ENCODE measurements around the gene FSCN2. TPM values are rescaled to one million over a fixed set of nuclear protein-coding genes. Genes with fewer than 3 reads are reported as not detected.

The FSCN2 gene
- total RNA-seq, 2 experiments from 2014 or later, result 1.6 to 6.7 TPM

DNA sequence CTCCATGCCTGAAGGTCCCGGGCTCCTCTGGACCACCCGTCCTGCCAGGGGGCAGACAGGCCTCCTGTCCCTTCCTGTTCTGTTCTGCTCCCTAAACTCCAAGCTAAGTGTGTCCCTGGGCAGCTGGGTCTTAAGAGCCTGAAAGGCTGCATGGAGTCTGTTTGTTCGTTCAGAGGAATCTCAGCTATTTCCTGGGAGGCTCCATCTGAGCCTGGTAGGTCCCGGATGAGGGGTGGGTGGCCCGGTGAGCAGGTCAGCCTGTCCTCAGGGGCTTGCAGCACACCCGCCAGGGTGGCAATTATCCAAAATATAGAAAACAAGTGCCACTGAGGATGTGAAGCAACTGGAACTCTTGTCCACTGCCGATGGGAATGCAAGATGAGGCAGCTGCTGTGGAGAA, 28.1 kb upstream of the FSCN2 start:
- BruUV-seq (replicated peaks), result no TSS peak
- Histone ChIP-seq H4K20me1 (ENCODE audit: insufficient read depth, low read length) (no peaks in the 10 kb centered on the region), H3K79me2 (ENCODE audit: insufficient read depth, low read depth, low read length) (no peaks in the 10 kb centered on the region), H3K4me3 (ENCODE audit: low read depth, low read length, poor library complexity, severe bottlenecking) (no peak overlapping the region), H3K27ac (ENCODE audit: low read depth, low read length, poor library complexity, severe bottlenecking) (no peak overlapping the region), H2AFZ (ENCODE audit: low read length) (no peak overlapping the region), H3K9me3 (ENCODE audit: low read length) (no peaks in the 10 kb centered on the region), H3K4me1 (ENCODE audit: insufficient read depth, low read length, poor library complexity, severe bottlenecking) (peaks cover 3% of the 10 kb centered on the region), H3K36me3 (ENCODE audit: insufficient read depth, low read length) (no peaks in the 10 kb centered on the region), H3K9me2 (ENCODE audit: insufficient read depth, low read length) (no peaks in the 10 kb centered on the region), H3K4me2 (ENCODE audit: low read length) (no peak overlapping the region)
- DNase-seq (ENCODE audit: low spot score), result no peak
- intact Hi-C loops (cut with micrococcal nuclease; ENCODE audit: unreplicated experiment), result no loop called here
- ChIA-PET POLR2A (interaction anchor here (0.6 to 0.7 kb wide), 2 partner anchors 879 to 1815 kb away, joined by 3 to 4 read pairs; no protein-coding TSS in a partner anchor), CTCF (ENCODE audit: unreplicated experiment) (interaction anchor here (0.5 kb wide), 1 partner anchor 222 kb away, joined by 3 read pairs; no protein-coding TSS in a partner anchor)
- TF ChIP-seq, protein P1, sequence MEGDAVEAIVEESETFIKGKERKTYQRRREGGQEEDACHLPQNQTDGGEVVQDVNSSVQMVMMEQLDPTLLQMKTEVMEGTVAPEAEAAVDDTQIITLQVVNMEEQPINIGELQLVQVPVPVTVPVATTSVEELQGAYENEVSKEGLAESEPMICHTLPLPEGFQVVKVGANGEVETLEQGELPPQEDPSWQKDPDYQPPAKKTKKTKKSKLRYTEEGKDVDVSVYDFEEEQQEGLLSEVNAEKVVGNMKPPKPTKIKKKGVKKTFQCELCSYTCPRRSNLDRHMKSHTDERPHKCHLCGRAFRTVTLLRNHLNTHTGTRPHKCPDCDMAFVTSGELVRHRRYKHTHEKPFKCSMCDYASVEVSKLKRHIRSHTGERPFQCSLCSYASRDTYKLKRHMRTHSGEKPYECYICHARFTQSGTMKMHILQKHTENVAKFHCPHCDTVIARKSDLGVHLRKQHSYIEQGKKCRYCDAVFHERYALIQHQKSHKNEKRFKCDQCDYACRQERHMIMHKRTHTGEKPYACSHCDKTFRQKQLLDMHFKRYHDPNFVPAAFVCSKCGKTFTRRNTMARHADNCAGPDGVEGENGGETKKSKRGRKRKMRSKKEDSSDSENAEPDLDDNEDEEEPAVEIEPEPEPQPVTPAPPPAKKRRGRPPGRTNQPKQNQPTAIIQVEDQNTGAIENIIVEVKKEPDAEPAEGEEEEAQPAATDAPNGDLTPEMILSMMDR (conservative IDR thresholded peaks at IDR 0.05; ENCODE audit: low read length), result no peak
- no peak for TF ChIP-seq EZH2phosphoT487 (IDR thresholded peaks at IDR 0.05; ENCODE audit: borderline replicate concordance, low read depth, low read length)

DNA sequence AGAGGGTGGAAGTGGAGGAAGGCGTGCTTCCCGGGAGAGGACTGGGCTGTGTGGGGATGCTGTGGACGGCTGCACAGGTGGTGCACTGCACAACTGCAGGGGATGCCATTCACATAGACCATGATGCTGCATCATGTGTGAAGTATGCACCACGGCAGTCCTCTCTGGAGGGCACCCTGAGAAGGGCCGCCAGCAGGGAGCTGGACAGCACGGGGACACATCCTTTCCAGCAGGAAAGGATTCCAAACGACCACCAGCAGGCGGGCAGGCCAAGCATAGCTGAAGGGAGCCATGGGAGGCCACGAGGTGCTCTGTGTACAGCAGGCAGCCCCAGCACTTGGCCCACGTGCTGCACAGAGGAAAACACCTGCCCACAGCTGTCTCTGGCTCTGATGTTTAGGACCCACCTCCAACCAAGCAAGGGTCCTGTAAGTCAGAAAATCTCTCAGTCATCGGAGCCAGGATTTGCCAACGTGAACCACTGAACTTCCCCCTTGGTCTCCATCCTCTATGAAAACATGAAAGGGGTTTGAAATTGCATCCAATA, 25.6 kb upstream of the FSCN2 start:
- Histone ChIP-seq H3K9me2 (ENCODE audit: insufficient read depth, low read length) (no peaks in the 10 kb centered on the region), H3K9me3 (ENCODE audit: low read length) (no peaks in the 10 kb centered on the region), H3K4me2 (ENCODE audit: low read length) (no peak overlapping the region), H3K27ac (ENCODE audit: low read depth, low read length, poor library complexity, severe bottlenecking) (no peak overlapping the region), H4K20me1 (ENCODE audit: insufficient read depth, low read length) (no peaks in the 10 kb centered on the region), H2AFZ (ENCODE audit: low read length) (no peak overlapping the region), H3K4me1 (ENCODE audit: insufficient read depth, low read length, poor library complexity, severe bottlenecking) (no peaks in the 10 kb centered on the region), H3K79me2 (ENCODE audit: insufficient read depth, low read depth, low read length) (no peaks in the 10 kb centered on the region), H3K36me3 (ENCODE audit: insufficient read depth, low read length) (no peaks in the 10 kb centered on the region), H3K4me3 (ENCODE audit: low read depth, low read length, poor library complexity, severe bottlenecking) (no peak overlapping the region)
- no peak for TF ChIP-seq EZH2phosphoT487 (IDR thresholded peaks at IDR 0.05; ENCODE audit: borderline replicate concordance, low read depth, low read length)
- TF ChIP-seq, protein P1 (conservative IDR thresholded peaks at IDR 0.05; ENCODE audit: low read length), result no peak
- ChIA-PET POLR2A (interaction anchor here (0.6 kb wide), 1 partner anchor 125 kb away, joined by 3 read pairs; no protein-coding TSS in a partner anchor), CTCF (ENCODE audit: unreplicated experiment) (no interaction called here)
- intact Hi-C loops (cut with micrococcal nuclease; ENCODE audit: unreplicated experiment), result no loop called here
- no peak for DNase-seq (ENCODE audit: low spot score)
- BruUV-seq (replicated peaks), result no TSS peak

- no peaks in the 10 kb centered on the region for H4K20me1 ChIP-seq (ENCODE audit: insufficient read depth, low read length)
- no peak for DNase-seq (ENCODE audit: low spot score)
- H2AFZ ChIP-seq (ENCODE audit: low read length), result no peak overlapping the region
- H3K79me2 ChIP-seq (ENCODE audit: insufficient read depth, low read depth, low read length), result no peaks in the 10 kb centered on the region
- ChIA-PET CTCF (ENCODE audit: unreplicated experiment) (no interaction called here), POLR2A (no interaction called here)
- no peaks in the 10 kb centered on the region for H3K4me1 ChIP-seq (ENCODE audit: insufficient read depth, low read length, poor library complexity, severe bottlenecking)
- H3K4me2 ChIP-seq (ENCODE audit: low read length), result no peak overlapping the region
- H3K4me3 ChIP-seq (ENCODE audit: low read depth, low read length, poor library complexity, severe bottlenecking), result no peak overlapping the region
- no peaks in the 10 kb centered on the region for H3K9me2 ChIP-seq (ENCODE audit: insufficient read depth, low read length)
- intact Hi-C loops (cut with micrococcal nuclease; ENCODE audit: unreplicated experiment), result no loop called here
- peaks cover 3% of the 10 kb centered on the region for H3K36me3 ChIP-seq (ENCODE audit: insufficient read depth, low read length)
- H3K27ac ChIP-seq (ENCODE audit: low read depth, low read length, poor library complexity, severe bottlenecking), result no peak overlapping the region
- TF ChIP-seq, protein P1 (conservative IDR thresholded peaks at IDR 0.05; ENCODE audit: low read length), result no peak
- TF ChIP-seq EZH2phosphoT487 (IDR thresholded peaks at IDR 0.05; ENCODE audit: borderline replicate concordance, low read depth, low read length), result no peak
- no TSS peak for BruUV-seq (replicated peaks)
- no peaks in the 10 kb centered on the region for H3K9me3 ChIP-seq (ENCODE audit: low read length)
Observed at GRCh38 chr17:81503619-81504018, 24.6 kb upstream of the FSCN2 start.

Data from OCI-LY7 (cell line).